SK-MEL-5 (cell line): Measurements from ENCODE around the gene TRAPPC6A. TPM values are rescaled to one million over a fixed set of nuclear protein-coding genes. Genes with fewer than 3 reads are reported as not detected.
A peak's percentile ranks its signal among the peaks of the same experiment; 100 is the strongest.

Source experiments
- DNase-seq: peaks from one replicate; pipeline ENCODE4 v3.0.0-alpha.2; 2016; ENCODE audit warnings: low read depth, low spot score
- in situ Hi-C: cut with HindIII; loops from 2 replicates; pipeline ENCODE4 v1.10.0; 2016; ENCODE audit warnings: low sequenced_read_pairs, high pct_unique_total_duplicates, low pct_unique_long_range_greater_than_20kb
- total RNA-seq: library from RNA; depleted of rRNA; stranded (reverse); fragments of >200 nt; shearing (Covaris generic); gene quantifications from 2 replicates; pipeline ENCODE4 v1.2.3, GENCODE V29; 2014

TRAPPC6A gene
- total RNA-seq, 1 experiment from 2014 or later = 22.1 TPM

DNA sequence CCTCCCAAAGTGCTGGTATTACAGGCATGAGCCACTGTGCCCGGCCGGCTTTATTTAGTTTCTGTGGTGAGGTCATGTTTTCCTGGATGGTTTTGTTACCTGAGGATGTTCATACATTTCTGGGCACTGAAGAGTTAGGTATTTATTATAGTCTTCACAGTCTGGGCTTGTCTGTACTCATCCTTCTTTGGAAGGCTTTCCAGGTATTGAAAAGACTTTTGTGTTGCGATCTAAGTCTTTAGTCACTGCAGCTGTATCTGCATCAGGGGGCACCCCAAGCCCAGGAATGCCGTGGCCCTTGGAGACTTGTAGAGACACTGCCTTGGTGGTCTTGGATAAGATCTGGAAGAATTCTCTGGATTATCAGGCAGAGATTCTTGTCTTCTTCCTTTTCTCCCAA lies 13.3 kb upstream of the TRAPPC6A start:
- in situ Hi-C loops = no loop called here
- no peak for DNase-seq

DNA sequence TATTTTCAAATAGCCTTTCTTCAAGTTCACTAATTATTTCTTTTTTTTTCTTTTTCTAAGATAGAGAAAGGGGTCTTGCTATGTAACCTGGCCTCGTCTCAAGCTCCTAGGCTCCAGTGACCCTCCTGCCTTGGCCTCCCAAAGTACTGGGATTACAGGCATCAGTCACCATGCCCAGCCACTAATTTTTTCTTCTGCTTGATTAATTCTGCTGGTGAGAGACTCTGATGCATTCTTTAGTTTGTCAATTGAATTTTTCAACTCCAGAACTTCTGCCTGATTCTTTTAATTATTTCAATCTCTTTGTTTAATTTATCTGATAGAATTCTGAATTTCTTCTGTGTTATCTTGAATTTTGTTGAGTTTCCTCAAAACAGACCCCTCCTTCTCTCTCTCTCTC lies 11.9 kb upstream of the TRAPPC6A start:
- no peak for DNase-seq
- in situ Hi-C loops = no loop called here

DNA sequence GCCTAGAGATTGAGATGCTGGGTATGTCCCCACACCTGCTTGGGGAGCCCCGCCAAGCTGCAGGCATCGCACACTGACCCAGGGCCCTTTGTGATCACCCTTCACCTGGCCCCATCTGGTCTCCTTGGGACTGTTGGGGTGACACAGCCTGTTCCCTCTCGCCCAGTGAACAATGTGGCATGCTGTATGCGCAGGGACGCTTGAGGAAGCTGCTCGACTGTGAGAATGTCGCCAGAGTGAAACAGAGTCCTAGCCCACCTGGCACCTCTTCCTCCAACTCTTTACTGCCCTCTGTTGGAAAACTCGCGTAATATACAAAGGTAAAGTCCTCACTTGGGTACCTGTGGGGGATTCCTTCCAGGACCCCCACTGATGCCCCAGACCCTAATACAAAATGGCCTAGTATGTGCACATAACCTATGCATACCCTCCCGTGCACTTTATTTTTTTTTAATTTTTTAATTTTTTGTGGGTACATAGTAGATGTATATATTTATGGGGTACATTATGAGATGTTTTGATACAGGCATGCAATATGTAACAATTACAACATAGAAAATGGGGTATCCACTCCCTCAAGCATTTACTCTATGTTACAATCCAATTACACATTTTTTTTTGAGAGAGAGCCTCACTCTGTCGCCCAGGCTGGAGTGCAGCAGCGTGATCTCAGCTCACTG lies 9.5 kb upstream of the TRAPPC6A start:
- in situ Hi-C loops = no loop called here
- peak; percentile 32 for DNase-seq

DNA sequence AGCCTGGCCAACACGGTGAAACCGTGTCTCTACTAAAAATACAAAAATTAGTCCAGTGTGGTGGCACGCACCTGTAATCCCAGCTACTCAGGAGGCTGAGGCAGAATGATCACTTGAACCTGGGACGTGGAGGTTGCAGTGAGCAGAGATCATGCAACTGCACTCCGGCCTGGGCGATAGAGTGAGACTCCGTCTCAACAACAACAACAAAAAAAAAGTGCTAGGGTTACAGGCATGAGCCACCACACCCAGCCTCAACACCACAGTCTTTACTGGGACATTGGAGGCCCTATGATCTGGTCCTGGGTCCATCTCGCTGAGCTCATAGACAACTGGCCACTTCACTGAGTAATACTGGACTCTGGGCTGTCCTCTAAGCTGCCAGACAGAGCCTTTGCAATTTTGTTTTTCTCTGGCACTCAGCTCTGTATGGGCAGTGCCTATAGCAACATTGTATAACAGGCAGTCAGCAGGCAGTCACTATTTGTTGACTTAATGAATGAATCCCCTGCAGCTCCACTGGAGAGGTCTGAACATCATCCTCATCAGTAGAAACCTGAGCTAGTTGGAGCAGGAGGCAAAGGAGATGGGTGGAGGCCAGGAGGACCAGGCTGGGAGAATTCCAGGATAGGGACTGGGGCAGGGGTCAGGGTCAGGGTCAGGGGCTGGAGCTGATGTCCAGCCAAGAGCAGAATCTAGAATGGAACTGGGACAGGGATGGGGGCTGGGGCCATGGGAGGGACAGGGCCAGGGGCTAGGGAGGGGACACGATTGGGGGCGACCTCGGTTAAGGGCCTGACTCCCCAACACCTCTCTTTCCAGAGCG lies 8.7 kb upstream of the TRAPPC6A start:
- in situ Hi-C loops = no loop called here
- DNase-seq = no peak

DNA sequence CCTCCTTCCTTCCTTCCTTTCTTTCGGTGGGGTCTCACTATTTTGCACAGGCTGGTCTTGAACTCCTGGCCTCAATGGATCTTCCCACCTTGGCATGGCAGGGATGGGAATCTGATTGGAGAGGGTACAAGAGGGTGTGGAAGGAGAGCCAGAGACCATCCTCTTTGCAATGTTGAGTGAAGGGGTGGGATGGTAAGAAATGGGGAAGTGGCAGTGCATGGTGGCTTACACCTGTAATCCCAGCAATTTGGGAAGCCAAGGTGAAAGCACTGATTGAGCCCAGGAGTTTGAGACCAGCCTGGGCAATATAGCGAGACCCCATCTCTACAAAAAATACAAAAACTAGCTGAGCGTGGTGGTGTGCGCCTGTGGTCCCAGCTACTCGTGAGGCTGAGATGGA lies 6.1 kb upstream of the TRAPPC6A start:
- in situ Hi-C loops = no loop called here

DNA sequence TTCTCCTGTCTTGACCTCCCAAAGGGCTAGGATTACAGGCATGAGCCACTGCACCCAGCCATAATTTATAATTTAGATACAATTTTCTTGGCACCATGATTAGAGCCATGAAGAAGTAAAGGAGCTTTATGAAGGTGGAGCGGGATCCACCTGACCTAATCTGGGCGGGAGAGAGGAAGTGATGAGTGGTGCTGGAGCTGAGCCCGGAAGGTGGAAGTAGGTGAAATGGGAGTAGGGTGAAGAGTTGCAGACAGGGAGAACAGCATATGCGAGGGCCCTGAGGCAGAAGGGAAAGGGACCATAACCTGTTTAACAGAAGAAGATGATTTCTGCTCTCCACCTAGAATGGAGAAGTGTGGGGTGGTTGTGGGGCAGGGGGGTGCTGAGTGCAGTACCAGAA lies 4.7 kb upstream of the TRAPPC6A start:
- in situ Hi-C loops = no loop called here
- DNase-seq = no peak

More for the DNA sequence above, 6.1 kb upstream of the TRAPPC6A start:
- DNase-seq = no peak

DNA sequence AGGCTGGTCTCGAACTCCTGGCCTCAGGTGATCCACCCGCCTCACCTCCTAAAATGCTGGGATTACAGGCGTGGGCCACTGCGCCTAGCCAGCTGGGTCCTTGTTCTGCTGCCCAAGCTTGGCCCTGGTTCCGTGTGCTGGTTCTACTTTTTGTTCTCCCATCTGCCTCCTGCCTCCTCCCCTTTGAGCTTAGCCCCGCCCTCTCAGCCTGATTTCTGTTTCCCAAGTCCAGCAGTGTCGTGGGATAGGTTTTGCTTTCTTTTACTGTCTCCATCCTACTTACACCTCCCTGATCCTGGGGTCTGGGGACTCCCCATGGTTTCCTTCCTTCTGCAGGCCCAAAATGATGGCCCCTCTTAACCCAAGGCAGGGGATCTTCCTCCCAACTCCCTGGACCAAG lies 2.9 kb upstream of the TRAPPC6A start:
- DNase-seq = peak; percentile 21

DNA sequence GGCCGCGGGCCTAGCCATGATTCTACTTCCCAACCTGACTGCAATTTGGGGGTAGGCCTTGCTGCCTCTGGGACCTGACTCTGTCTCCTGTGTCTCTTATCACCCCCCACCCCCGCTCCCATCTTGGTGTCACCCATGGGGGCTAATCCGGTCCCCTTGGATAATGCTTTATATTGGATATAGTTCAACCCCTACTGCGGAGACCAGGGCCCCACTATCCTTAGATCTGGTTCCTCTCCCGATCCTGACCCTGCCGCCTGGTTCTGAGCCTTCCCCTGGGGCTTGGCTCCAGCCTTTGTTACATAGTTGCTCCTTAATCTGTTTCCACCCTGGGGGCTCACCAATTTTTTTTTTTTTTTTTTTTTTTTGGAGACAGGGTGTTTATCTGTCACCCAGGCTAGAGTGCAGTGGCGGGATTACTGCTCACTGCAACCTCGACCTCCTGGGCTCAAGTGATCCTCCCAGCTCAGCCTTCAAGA lies 1.9 kb upstream of the TRAPPC6A start:
- DNase-seq = no peak
- in situ Hi-C loops = no loop called here

More for the DNA sequence above, 2.9 kb upstream of the TRAPPC6A start:
- in situ Hi-C loops = no loop called here

DNA sequence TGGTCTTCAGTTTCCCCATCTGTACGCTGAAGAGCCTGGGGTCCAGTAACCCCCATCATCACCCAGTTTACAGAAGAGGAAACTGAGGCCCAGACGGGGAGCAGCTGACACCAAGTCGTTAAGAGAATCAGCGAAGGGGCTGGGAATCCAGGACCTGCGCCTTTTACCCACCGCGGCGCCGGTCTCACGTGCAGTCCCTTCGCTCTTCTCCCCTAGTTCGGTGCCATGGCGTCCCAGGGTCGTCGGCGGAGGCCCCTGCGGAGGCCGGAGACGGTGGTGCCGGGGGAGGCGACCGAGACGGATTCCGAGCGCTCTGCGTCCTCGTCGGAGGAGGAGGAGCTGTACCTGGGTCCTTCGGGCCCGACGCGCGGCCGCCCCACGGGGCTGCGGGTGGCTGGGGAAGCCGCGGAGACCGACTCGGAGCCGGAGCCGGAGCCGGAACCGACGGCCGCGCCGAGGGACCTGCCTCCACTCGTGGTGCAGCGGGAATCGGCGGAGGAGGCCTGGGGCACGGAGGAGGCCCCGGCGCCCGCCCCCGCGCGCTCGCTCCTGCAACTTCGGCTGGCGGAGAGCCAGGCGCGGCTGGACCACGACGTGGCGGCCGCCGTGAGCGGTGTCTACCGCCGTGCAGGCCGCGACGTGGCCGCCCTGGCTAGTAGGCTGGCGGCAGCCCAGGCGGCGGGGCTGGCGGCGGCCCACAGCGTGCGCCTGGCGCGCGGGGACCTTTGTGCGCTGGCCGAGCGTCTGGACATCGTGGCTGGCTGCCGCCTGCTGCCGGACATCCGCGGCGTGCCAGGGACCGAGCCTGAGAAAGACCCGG lies 1.2 kb upstream of the TRAPPC6A start:
- in situ Hi-C loops = no loop called here
- no peak for DNase-seq

DNA sequence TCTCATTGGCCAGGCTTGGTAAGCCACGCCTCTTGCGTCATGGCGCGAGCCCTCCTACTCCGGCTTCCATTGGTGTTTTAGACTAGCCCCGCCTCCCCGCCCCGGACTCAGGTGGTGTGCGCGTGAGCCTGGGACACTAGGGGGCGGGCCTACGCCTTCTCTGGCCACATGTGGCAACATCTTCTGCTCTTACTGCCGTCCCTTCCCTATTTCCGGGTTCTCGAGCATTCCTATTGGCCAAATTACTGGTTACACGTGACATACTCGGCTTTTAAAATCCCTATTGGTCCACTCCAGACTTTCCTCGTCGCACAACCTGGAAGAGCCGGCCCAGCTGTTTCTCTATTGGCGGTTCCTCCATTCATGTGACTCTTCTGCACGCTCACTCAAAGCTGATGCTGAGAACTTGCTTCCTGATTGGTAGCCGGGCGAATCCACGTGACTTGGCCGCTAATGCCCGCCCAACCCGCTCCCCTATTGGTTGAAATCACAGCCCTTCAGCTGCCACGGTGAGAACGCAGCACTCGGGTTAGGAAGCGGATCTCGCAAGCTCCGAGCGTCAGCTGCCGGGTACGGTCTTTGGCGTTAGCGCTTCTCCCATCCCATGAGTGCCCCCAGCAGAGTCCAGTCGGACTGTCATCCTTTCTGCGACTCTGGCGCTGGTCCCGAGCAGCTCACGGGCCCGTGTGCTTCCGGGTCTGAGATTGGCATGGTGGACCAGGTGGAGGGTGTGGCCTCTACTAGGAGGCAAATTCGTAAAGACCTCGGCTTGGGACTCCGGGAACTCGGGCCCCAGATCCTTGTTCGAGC lies 430 bp upstream of the TRAPPC6A start, which contains the start of gene BLOC1S3:
Gene BLOC1S3, plus strand, starts transcription at position 523 of the 810 bp plus-strand sequence. CDS start 513 bp downstream, outside the sequence.
- peak; percentile 100 for DNase-seq
- in situ Hi-C loops = no loop called here

DNA sequence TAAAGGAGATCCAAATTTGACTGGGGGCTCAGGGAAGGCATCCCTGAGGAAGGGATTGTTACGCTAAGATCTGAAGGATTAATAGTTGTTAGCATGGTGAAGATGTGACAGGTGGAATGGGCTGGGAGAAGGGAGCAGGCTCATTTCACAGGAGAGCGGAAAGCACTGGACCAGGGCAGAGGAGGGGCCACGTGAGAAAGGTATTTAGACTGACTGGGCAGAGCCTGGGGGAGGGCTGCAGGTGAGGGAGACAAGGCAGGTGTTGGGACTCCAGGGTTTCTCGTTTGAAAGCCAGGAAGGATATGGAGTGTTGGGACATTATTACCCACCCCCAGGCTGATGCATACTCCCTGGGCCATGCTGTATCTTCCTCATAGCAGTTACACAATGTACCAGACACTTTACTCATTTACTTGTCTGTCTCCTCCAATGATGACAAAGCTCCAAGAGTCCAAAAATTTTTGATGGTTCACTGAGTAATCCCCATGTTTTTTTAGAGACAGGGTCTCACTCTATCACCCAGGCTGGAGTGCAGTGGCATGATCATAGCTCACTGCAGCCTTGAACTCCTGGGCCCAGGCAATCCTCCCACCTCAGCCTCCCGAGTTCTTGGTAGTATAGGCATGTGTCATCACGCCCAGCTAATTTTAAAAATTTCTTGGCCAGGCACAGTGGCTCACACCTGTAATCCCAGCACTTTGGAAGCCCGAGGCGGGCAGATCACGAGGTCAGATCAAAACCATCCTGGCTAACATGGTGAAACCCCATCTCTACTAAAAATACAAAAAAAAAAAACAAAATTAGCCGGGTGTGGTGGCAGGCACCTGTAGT lies 2.3 kb downstream of the TRAPPC6A start:
- in situ Hi-C loops = no loop called here
- no peak for DNase-seq

DNA sequence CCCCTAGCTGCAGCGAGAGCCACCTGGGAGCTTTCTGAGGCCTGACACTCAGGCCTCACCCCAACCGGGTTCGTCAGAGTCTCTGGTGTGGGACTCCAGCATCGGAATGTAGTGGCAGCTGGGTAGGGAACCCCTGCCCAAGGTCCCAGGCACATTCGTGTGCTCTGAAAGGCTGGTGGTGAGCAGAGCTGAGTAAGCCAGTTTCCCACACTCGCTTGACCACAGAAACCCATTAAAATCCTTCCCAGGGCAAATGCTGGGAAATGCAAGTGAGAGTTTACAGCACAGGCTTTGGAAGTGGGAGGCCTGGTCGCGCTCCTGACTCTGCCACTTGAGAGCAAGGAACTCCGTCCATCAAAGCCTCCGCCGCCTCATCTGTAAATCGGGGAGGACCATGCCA lies 4.2 kb downstream of the TRAPPC6A start:
- in situ Hi-C loops = no loop called here
- DNase-seq = no peak

DNA sequence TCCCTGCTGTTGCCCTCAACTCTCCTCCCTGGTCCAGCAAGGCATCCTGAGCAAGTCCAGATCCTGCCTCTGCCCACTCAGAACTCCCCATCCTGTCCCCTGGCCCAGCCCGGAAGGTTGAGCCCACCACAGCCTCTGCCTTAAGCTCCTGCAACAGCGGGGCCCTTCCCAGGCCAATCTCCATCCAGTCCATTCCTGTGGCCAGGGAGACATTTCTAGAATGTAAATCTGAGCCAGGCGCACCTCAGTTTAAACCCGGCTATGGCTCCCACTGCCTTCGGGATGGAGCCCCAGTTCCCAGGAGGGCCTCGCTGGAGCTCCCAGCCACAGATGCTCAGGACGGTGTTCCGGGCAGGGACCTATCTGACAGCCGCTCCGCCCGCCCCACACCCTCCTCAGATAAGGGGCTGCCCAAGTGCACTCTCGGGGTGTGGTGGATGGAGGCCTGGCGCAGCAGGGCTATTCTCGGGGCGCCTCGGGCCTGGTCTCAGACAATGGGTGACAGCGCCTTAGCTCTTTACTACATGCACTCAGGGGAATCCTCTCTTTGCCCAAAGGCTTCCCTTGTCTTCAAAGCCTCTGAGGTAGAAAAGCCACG lies 5.3 kb downstream of the TRAPPC6A start:
- in situ Hi-C loops = no loop called here
- no peak for DNase-seq

DNA sequence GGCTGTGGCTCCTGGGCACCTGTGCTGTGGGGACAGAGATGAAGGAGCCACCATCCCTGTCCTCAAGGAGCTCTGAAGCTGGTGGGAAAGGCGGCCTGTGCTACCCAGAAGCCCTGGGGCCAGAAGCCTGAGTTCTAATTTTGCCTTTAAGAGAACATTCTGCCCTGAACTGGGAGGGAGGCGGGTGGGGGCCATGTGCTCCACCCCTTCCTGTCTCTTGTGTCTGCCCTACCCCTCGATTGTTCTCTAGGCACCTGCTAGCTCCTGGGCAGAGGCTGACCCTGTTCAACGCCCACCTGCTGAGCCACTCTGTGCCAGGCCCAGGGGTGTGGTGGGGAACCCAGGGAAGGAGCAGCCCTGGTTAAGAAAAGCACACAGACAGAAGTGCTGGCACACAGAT lies 5.9 kb downstream of the TRAPPC6A start:
- in situ Hi-C loops = no loop called here

DNA sequence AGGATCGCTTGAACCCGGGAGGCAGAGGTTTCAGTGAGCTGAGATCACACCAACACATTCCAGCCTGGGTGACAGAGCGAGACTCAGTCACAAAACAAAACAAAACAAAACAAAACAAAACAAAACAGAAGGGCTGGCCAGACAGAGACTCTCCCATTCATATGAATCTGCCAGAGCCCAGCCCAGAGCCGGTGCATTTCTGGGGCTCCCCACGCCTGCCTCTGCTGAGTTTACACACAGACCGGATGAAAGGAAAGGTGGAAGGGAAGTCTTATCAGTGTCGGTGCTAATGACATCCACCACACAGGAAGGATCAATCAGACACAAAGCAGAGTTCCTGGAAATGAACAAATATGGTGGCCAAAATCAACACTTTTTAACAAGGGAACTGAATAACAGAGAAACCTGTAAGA lies 6.8 kb downstream of the TRAPPC6A start:
- in situ Hi-C loops = no loop called here
- DNase-seq = no peak

More for the DNA sequence above, 5.9 kb downstream of the TRAPPC6A start:
- DNase-seq = no peak
